OCI-LY7 (cell line): Measurements from ENCODE around the gene HMBS. TPM values are rescaled to one million over a fixed set of nuclear protein-coding genes. Genes with fewer than 3 reads are reported as not detected.
"Not testable (repeated sequence)": the region's sequence is repeated elsewhere in the genome, so short reads cannot be mapped to it uniquely, and the experiment has no call there.

Experiments used
- BruUV-seq: library from RNA; stranded (reverse); fragments of 400-500 nt; replicated peaks from 2 replicates; lab custom pipeline; 2021; lab: Mats Ljungman, UMichigan
- CTCF ChIA-PET: fragments of 300-600 bp; sonication (Branson Sonifier 250); formaldehyde crosslinking; loops from one replicate; lab custom pipeline; 2022; ENCODE audit warnings: antibody characterized with exemption; ENCODE audit not compliant: unreplicated experiment; lab: Charles Lee
- POLR2A ChIA-PET: fragments of 300-600 bp; sonication (Branson Sonifier 250); formaldehyde crosslinking; loops from one replicate; lab custom pipeline; 2022; ENCODE audit warnings: antibody characterized with exemption; lab: Charles Lee
- DNase-seq: peaks from one replicate; pipeline ENCODE4 v3.0.0-alpha.2; 2015; ENCODE audit warnings: low spot score
- H2AFZ ChIP-seq: fragments of 200-600 bp; sonication (generic), shearing (Covaris generic); 2 replicates; pipeline ENCODE4 v1.6.1; 2014; ENCODE audit warnings: mild to moderate bottlenecking, antibody characterized with exemption, low read length, moderate library complexity
- H3K27ac ChIP-seq: fragments of 200-600 bp; sonication (generic); 2 replicates; pipeline ENCODE4 v1.5.1; 2014; ENCODE audit warnings: mixed run types, low read depth, mild to moderate bottlenecking, moderate library complexity, low read length, inconsistent platforms; ENCODE audit not compliant: poor library complexity, severe bottlenecking
- H3K36me3 ChIP-seq: fragments of 200-600 bp; sonication (generic); 2 replicates; pipeline ENCODE4 v1.6.1; 2014; ENCODE audit warnings: mild to moderate bottlenecking, antibody characterized with exemption, low read length, moderate library complexity, mixed read lengths; ENCODE audit not compliant: insufficient read depth
- H3K4me1 ChIP-seq: fragments of 200-600 bp; sonication (generic); 2 replicates; pipeline ENCODE4 v1.5.1; 2014; ENCODE audit warnings: mild to moderate bottlenecking, low read length; ENCODE audit not compliant: insufficient read depth, poor library complexity, severe bottlenecking
- H3K4me2 ChIP-seq: fragments of 200-600 bp; sonication (generic); 2 replicates; pipeline ENCODE4 v1.6.1; 2014; ENCODE audit warnings: mild to moderate bottlenecking, low read length
- H3K4me3 ChIP-seq: fragments of 200-600 bp; sonication (generic); 2 replicates; pipeline ENCODE4 v1.5.1; 2014; ENCODE audit warnings: mild to moderate bottlenecking, low read depth, low read length; ENCODE audit not compliant: poor library complexity, severe bottlenecking
- H3K79me2 ChIP-seq: fragments of 200-600 bp; sonication (generic); 2 replicates; pipeline ENCODE4 v1.6.1; 2016; ENCODE audit warnings: low read depth, mild to moderate bottlenecking, low read length, moderate library complexity, mixed read lengths; ENCODE audit not compliant: insufficient read depth
- H3K9me2 ChIP-seq: fragments of 200-600 bp; sonication (generic); 2 replicates; pipeline ENCODE4 v1.6.1; 2016; ENCODE audit warnings: mild to moderate bottlenecking, low read length, mixed read lengths; ENCODE audit not compliant: insufficient read depth
- H3K9me3 ChIP-seq: fragments of 200-600 bp; sonication (generic); 2 replicates; pipeline ENCODE4 v1.6.1; 2014; ENCODE audit warnings: mild to moderate bottlenecking, mixed run types, low read length, mixed read lengths
- H4K20me1 ChIP-seq: fragments of 200-600 bp; sonication (generic); 2 replicates; pipeline ENCODE4 v1.6.1; 2014; ENCODE audit warnings: mild to moderate bottlenecking, antibody characterized with exemption, low read length, moderate library complexity, mixed read lengths; ENCODE audit not compliant: insufficient read depth
- EZH2phosphoT487 ChIP-seq: fragments of 200-600 bp; sonication (generic); IDR thresholded peaks from 2 replicates; pipeline ENCODE4 v1.6.1; 2018; ENCODE audit warnings: low read depth, borderline replicate concordance, mild to moderate bottlenecking, mixed run types, antibody characterized with exemption, low read length, moderate library complexity, mixed read lengths
- intact Hi-C: fragments of 100-400 bp; cut with micrococcal nuclease; formaldehyde crosslinking; loops from one replicate; pipeline ENCODE4 v1.10.0; 2022; ENCODE audit not compliant: unreplicated experiment
- total RNA-seq, 2 experiments: library from RNA; depleted of rRNA in 1 of 2; stranded (reverse); fragments of >200 nt in 1 of 2; shearing (Covaris generic) in 1 of 2; gene quantifications; 2 replicates each; pipeline ENCODE4 v1.2.3, GENCODE V29; 2014 to 2022
- TF ChIP-seq, protein P1 (sequence below): fragments of 200-600 bp; sonication (generic); conservative IDR thresholded peaks from 2 replicates; pipeline ENCODE4 v1.5.1; 2014; ENCODE audit warnings: mild to moderate bottlenecking, antibody characterized with exemption, low read length, moderate library complexity, mixed read lengths

Gene HMBS
- total RNA-seq, 2 experiments from 2014 or later = 12.2 to 50.0 TPM

DNA sequence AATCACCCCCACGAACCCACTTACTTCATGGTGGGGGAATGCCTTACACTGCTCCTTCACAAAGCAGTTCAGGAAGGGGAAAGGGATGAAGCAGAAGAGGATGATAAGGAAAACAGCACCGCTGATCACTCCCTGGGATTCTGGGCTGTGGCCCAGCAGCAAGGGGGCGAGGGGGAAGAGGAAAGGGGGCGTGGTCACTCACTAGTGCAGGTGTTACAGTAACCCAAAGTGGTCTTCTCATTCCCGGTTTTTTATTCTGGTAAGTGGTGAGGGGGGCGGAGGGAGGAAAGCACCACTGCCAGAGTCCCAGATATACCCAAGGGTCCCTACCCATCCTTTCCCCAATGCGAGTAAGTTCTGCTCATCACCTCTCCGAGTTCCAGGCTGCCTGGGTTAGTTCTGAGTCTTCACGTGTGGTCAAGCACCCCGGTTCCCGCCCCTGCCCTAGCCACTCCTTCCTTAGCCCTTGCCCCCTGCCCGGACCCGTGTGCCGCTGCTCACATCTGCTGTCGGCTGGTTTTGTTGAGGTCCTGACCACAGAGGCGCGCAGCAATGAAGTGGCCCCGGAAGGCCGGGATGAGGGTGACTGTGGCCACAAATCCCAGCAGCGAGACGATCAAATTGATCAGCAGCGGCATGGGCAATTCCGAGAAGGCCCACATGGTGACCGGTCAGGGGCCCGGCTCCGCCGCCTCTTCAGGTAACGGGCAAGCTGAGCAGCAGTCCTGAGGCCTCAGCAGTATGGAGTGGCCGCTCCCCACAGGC, 16.5 kb downstream of the HMBS start:
- intact Hi-C loops = loop anchor here (1.0 to 5.0 kb wide), 2 partner anchors 36 to 221 kb away; no protein-coding TSS in a partner anchor
- ChIA-PET CTCF (interaction anchor here (0.7 kb wide), 2 partner anchors 223 to 242 kb away, joined by 6 to 7 read pairs; no protein-coding TSS in a partner anchor), POLR2A (interaction anchor here (0.5 to 1.8 kb wide), 7 partner anchors 9 to 220 kb away, joined by 3 to 8 read pairs (median 4); partner anchors contain the start of genes HMBS and VPS11)
- Histone ChIP-seq H4K20me1 (no peaks in the 10 kb centered on the region), H3K79me2 (peaks cover 25% of the 10 kb centered on the region), H3K9me2 (no peaks in the 10 kb centered on the region), H3K4me1 (peaks cover 49% of the 10 kb centered on the region), H3K9me3 (no peaks in the 10 kb centered on the region), H3K27ac (peak overlapping the region; percentile 86), H2AFZ (peak overlapping the region; percentile 84), H3K4me3 (peak overlapping the region; percentile 88), H3K4me2 (peak overlapping the region; percentile 100), H3K36me3 (peaks cover 28% of the 10 kb centered on the region)
- TF ChIP-seq, protein P1, sequence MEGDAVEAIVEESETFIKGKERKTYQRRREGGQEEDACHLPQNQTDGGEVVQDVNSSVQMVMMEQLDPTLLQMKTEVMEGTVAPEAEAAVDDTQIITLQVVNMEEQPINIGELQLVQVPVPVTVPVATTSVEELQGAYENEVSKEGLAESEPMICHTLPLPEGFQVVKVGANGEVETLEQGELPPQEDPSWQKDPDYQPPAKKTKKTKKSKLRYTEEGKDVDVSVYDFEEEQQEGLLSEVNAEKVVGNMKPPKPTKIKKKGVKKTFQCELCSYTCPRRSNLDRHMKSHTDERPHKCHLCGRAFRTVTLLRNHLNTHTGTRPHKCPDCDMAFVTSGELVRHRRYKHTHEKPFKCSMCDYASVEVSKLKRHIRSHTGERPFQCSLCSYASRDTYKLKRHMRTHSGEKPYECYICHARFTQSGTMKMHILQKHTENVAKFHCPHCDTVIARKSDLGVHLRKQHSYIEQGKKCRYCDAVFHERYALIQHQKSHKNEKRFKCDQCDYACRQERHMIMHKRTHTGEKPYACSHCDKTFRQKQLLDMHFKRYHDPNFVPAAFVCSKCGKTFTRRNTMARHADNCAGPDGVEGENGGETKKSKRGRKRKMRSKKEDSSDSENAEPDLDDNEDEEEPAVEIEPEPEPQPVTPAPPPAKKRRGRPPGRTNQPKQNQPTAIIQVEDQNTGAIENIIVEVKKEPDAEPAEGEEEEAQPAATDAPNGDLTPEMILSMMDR = no peak
- TF ChIP-seq EZH2phosphoT487 = no peak
- TSS peak; percentile 49 for BruUV-seq
- peak; percentile 45 for DNase-seq

DNA sequence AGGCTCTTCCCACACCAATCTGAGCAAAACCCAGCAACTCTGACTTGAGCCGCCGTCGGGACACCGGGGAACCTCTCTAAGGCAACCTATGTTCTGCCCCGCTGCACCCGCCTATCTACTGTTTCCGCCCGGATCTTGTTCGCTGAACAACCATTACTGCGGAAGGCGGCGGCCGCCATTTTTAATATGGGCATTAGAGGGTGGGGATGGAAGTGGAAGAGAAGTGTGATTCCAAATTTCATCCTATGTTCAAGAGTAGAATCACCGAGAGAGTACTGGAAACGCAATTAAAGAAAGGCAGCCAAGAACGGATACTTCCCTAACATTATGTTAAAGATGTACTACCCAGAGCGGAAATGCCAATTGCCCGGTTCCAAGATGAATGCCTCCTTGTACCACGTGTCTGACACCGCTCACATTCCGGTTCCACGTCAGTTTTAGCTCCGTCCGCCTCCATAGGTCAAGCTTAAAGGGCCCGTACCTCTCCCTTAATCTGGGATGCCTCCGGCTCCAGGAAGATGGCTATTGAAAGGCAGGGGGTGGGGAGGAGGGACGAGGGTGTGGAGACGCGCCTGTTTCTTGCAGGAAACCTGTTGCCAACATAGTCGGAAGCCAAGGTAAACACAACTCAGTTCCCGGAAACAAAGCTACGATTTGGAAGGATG, 17.2 kb downstream of the HMBS start, which contains the start of gene DPAGT1:
DPAGT1 (minus strand) TSS at position 95 of the 665 bp plus-strand sequence. CDS start 198 bp downstream, outside the sequence.
- ChIA-PET POLR2A (interaction anchor here (0.5 to 1.8 kb wide), 10 partner anchors 9 to 220 kb away, joined by 3 to 8 read pairs (median 4); partner anchors contain the start of genes HMBS, HYOU1 and VPS11), CTCF (interaction anchor here (0.7 to 0.8 kb wide), 4 partner anchors 105 to 242 kb away, joined by 3 to 7 read pairs (median 6); no protein-coding TSS in a partner anchor)
- Histone ChIP-seq H3K27ac (peak within 1 kb of the TSS; percentile 86), H3K9me3 (no peaks in the 10 kb centered on the region), H4K20me1 (no peaks in the 10 kb centered on the region), H3K79me2 (peaks cover 20% of the 10 kb centered on the region), H3K9me2 (no peaks in the 10 kb centered on the region), H3K36me3 (peaks cover 21% of the 10 kb centered on the region), H2AFZ (peak within 1 kb of the TSS; percentile 84), H3K4me1 (peaks cover 49% of the 10 kb centered on the region), H3K4me3 (peak within 1 kb of the TSS; percentile 88), H3K4me2 (peak within 1 kb of the TSS; percentile 100)
- BruUV-seq = no TSS peak
- intact Hi-C loops = loop anchor here (2.0 to 5.0 kb wide), 4 partner anchors 45 to 220 kb away; partner anchors contain the start of genes HYOU1, RPS25 and TRAPPC4
- TF ChIP-seq, protein P1 = no peak
- TF ChIP-seq EZH2phosphoT487 = no peak
- peak; percentile 93 for DNase-seq

DNA sequence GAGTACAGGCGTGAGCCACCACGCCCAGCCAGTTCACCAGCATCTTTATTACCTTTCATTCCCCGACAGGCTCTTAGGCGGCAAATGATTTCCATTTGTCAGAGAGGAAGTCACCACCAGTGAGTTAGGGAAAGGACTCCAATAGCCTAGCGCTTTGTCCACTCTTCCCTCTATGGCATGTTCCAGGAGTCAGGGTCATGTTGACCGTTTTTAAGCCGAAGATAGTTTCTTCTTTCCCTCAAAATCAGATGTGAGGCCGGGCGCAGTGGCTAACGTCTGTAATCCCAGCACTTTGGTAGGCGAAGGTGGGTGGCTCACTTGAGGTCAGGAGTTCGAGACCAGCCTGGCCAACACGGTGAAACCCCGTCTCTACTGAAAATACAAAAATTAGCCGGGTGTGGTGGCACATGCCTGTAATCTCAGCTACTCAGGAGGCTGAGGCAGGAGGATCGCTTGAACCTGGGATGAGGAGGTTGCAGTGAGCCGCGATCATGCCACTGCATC, 18.5 kb downstream of the HMBS start:
- DNase-seq, H3K9me3 ChIP-seq, BruUV-seq, CTCF ChIA-PET, H3K36me3 ChIP-seq, H4K20me1 ChIP-seq, H3K9me2 ChIP-seq: not testable (repeated sequence)
- peaks cover 36% of the 10 kb centered on the region for H3K4me1 ChIP-seq
- peak overlapping the region; percentile 84; the same call in 1 of the 2 replicates for H2AFZ ChIP-seq
- peaks cover 20% of the 10 kb centered on the region for H3K79me2 ChIP-seq
- POLR2A ChIA-PET = interaction anchor here (0.6 to 1.8 kb wide), 6 partner anchors 18 to 217 kb away, joined by 3 to 8 read pairs (median 6); partner anchors contain the start of genes HMBS, HYOU1 and VPS11
- H3K27ac ChIP-seq = peak overlapping the region; percentile 86
- H3K4me2 ChIP-seq = peak overlapping the region; percentile 100
- intact Hi-C loops = loop anchor here (2.0 to 5.0 kb wide), 4 partner anchors 46 to 219 kb away; partner anchors contain the start of genes HYOU1, RPS25 and TRAPPC4
- peak overlapping the region; percentile 88 for H3K4me3 ChIP-seq
